HG02840 (cell line): ENCODE measurements around the gene RPS15.
"Not testable (repeated sequence)": the region's sequence is repeated elsewhere in the genome, so short reads cannot be mapped to it uniquely, and the experiment has no call there.

ENCODE experiments used
- ATAC-seq: cut with Tn5 transposase; IDR thresholded peaks from one replicate; pipeline ENCODE4 v1.9.1; 2021; ENCODE audit warnings: mild to moderate bottlenecking, moderate library complexity, moderate number of reproducible peaks; ENCODE audit not compliant: unreplicated experiment, low FRiP score

RPS15 gene

DNA sequence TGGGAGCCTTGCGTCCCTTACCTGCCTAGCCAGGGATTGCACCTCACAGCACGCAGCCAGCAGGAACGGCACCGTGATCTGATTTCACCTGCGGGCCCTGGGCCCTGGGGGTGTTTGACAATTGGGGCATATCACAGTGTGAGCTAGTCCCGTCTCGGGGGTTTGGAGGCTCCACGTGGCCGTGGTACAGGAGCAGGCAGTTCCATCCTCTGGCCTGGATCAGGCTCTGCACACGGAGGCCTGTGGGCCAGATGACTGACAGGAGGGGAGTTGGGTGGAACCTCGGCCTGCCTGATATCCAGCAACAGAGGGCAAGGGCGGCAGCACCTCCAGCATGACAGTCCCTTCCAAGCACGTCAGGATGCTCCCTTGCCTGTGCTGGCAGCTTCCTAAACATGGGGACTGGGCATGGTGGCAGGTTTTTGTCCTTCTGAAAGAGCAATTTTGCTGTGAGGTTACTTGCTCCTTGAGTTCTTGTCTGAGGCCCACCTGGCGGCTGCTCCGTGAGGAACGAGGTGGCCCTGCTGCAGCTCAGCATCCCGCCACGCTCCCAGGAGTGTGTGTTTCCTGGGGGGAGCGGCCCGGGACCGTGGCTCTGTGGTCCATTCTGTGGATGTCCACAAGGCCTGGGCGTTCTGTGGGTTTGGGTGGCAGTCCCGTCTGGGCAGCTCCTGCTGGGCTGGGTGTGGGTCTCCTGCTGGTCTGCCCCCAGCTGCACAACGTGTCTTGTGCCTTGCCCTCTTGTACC lies 6.3 kb upstream of the RPS15 start:
- no peak for ATAC-seq

DNA sequence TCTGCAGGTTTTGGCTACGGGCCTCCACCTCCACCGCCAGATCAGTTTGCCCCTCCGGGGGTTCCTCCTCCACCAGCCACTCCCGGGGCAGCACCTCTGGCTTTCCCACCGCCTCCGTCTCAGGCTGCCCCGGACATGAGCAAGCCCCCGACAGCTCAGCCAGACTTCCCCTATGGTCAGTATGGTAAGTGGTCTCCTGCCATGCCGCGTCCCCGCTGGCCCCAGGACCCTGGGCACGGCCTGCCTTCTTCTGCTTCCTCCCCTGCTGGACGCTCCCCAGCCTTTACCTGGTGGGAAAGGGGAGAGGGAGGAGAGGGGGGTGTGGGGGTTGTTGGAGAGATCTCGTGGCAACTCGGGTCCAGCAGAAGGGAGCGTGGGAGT lies 5.7 kb upstream of the RPS15 start:
- ATAC-seq = no peak

DNA sequence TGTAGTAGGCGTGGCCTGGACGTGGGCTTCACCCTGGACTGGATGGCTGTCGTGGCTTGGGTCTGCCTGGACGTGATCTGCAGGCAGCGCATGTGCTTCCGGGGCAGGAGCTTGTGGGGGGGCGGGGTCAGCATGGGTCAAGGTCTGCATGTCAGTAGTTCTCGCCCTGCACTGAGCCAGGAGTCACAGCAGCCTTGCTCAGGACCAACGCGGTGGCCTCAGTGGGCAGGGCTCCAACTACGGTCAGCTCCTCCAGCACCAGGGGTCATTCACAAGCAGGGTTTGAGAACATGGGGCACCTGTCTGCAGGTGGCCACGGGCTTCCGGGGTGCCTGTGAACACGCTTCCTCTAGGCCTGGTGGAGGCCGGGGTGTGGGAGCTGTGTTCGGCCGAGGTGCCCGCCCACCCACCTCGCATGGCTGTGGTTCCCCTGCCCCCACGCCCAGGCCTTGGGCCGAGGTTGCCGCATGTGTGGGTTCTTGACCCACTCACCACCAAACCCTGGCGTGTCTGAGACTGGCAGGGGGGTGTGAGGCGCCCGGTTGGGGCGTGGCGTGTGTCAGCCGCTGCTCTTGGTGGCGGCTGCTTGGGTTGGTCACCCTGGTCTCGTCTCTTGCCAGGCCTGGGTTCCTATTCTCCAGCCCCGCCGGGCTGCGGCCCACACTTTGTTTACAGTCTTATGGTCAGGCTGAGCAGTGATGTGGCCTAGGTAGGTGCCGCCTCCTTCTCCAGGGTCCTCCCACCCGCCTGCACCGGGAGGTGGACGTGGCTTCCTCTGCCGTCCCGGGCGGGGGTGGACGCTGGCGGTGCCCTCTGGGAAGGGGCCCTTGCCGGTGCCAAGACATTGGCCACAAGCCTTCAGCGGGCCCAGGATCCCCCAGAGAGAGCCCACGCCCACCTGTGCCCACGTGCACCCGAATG lies 4.8 kb upstream of the RPS15 start:
- no peak for ATAC-seq

DNA sequence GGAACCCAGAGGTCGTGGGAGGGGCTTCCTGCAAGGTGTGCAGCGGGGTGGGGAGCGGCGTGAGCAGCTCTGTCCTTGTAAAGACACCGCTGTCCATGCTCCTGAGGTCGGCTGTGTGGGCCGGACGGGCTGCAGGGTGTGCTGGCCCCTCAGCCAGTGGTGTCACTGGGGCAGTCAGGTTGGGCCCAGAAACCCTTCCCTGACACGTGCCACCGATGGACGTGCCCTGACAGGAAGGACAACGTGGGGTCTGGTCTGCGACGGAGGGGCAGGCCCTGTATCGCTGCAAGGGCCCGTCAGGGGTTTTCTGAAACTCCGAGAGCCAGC lies 4.2 kb upstream of the RPS15 start:
- no peak for ATAC-seq

DNA sequence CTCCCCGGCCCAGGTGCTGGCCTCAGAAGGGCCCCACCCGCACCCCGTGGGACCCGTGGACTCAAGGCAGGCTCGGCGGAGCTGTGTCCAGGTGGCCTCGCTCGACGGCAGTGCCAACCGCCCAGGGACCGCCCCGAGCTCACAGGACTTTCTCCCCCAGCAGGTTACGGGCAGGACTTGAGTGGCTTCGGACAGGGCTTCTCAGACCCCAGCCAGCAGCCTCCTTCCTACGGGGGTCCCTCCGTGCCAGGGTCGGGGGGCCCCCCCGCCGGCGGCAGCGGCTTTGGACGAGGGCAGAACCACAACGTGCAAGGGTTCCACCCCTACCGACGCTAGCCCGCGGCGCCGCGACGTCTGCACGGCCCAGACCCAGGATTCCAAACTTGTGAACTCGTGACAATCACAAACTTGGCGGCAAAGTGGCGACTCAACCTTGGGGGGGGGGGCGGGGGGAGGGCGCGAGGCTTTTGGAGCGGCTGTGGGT lies 3.6 kb upstream of the RPS15 start:
- ATAC-seq = no peak

DNA sequence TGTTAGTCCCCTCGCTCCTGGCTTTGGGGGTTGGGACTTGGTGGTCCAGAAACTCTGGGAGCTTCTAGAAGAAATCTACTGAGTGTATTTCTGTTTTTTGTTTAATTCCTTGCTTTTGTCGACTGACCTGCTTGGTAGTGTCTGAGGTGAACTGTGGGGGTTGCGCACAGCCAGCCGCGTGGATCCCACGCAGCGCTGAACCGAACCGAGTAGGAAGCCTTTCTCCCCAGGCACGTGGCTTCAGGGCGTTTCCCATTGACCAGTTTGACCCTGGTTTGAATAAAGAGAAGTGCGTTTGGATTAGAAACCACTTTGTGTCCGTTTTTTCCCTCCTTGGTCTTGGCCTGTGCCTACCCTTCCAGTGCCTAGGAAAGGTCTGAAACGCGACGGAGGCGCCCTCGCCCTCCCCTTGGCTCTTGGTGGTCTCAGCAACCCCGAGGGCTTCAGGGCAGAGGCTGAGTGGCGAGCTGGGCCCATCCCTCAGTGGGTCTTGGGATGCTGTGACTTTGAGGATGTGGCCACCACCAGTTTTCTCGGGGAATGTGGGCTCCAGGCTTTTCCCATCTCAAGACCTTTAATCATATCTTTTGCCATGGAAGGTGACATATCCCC lies 2.7 kb upstream of the RPS15 start:
- ATAC-seq = no peak

DNA sequence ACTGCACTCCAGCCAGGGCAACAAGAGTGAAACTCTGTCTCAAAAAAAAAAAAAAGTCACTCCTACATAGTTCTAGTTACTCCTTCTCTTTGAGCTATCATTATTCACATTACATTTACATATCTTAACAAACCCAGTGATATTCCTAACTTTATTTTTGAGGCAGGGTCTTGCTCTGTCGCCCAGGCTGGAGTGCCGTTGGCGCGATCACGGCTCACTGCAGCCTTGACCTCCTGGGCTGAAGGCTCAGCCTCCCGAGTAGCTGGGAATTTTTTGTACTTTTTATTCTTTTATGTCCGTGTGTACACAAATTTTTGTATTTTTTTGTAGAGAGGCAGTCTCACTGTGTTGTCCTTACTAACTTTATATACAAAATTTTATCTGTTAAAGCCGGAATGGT lies 587 bp upstream of the RPS15 start:
- ATAC-seq = no peak

DNA sequence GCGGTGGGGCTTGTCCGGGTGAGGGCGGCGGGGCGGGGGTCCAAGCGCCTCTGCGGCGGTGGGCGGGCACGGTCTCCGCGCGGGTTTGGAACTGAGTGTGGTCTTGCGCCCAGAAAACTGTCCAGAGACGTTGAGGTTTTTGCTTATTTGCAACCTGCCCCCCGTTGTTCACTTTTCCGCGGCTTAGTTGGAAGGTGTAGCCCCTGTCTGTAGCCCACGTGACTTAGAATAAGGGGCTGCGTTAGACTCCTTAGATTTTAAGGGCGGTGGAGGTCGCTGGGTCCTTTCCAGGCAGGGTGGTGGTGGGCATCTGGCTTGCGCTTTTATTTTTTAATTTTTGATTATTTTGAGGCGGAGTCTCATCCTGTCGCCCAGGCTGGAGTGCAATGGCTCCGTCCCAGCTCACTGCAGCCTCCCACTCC lies 748 bp downstream of the RPS15 start:
- ATAC-seq = peak; percentile 6

DNA sequence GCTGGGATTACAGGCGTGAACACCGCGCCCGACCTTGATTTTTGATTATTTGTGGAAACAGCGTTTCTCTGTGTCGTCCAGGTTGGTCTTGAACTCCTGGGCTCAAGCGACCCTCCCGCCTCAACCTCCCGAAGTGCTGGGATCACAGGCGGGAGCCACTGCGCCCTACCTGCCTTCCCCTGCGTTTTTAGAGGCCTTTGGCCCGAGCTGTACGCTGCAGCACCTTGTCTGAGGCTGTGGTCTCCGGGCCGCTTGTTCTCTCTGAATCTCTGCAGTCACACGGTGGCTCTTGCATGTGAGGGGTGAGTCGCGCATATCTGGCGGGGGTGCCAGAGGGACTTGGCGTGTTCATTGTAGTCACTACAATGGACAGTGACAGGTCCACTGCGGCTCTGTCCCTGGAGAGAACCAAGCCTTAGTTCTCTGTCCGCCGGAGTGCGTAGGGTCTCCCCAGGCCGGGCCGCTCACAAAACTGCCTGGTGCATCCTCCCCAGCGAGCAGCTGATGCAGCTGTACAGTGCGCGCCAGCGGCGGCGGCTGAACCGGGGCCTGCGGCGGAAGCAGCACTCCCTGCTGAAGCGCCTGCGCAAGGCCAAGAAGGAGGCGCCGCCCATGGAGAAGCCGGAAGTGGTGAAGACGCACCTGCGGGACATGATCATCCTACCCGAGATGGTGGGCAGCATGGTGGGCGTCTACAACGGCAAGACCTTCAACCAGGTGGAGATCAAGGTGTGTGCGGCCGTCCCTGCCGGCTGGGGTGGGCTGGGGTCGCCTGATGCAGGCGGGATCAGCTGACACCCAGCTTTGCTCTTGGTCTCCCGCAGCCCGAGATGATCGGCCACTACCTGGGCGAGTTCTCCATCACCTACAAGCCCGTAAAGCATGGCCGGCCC lies 1.6 kb downstream of the RPS15 start:
- not testable (repeated sequence) for ATAC-seq

DNA sequence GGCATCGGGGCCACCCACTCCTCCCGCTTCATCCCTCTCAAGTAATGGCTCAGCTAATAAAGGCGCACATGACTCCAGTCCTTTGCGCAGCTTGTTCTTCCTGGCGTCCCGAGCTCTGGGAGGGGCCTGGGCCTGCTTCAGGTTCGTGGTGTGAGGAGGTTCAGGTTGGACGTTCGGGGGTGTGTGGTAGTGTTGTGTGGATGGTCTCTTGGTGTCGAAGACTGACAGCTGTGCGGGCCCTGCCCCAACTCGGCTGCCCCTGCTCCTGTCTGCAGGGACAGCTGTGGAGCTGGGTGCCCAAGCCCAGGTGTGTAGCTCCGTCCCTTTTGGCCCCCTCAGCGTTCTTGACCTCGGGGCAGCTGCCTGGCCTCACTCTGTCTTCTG lies 2.2 kb downstream of the RPS15 start:
- ATAC-seq = no peak

DNA sequence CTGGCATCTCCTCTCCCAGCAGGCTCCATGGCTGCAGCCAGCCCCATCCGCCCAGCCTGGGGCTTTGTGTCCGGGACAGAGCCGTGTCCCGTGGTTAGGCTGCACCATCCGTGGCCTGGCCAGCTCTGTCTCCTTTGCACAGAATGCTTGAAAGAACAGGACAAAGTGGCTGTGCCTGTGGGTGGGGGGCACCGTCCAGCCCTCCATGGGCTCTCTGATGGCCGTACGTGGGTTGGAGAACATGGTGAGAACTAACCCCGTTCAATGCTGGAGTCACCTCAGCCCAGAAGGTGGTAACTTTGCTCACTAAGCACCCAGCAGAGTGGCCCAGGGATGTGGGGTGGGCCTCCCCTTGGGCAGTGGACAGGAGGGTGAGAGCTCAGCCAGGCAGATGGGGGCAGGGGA lies 2.8 kb downstream of the RPS15 start:
- no peak for ATAC-seq

DNA sequence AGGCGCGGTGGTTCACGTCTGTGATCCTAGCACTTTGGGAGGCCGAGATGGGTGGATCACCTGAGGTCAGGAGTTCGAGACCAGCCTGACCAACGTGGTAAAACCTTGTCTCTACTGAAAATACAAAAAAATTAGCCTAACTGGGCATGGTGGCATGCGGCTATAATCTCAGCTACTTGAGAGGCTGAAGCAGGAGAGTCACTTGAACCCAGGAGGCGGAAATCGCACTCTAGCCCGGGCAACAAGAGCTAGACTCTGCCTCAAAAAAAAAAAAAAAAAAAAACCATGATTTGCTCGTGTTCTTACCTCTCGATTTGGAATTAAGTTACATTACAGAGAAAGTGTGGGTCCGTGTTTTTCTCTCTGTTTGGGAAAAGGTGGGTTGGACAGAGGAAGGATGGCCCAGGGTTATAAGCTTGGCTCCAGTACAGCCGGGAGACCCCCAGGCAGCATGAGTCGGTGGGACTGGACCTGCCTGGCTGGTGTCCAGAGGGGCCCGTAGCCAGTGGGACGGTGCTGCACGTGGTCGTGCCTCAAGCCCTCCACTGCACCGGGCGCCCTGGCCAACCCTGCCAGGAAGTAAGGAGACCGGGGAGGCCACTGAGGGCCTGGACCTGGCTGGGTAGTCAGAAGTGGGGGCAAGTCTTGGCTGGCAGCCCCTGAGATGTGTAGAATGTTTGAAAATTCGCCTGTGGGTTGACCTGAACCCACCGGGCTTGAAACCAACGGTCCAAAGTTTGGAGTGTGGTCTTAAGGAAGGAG lies 3.7 kb downstream of the RPS15 start:
- no peak for ATAC-seq

DNA sequence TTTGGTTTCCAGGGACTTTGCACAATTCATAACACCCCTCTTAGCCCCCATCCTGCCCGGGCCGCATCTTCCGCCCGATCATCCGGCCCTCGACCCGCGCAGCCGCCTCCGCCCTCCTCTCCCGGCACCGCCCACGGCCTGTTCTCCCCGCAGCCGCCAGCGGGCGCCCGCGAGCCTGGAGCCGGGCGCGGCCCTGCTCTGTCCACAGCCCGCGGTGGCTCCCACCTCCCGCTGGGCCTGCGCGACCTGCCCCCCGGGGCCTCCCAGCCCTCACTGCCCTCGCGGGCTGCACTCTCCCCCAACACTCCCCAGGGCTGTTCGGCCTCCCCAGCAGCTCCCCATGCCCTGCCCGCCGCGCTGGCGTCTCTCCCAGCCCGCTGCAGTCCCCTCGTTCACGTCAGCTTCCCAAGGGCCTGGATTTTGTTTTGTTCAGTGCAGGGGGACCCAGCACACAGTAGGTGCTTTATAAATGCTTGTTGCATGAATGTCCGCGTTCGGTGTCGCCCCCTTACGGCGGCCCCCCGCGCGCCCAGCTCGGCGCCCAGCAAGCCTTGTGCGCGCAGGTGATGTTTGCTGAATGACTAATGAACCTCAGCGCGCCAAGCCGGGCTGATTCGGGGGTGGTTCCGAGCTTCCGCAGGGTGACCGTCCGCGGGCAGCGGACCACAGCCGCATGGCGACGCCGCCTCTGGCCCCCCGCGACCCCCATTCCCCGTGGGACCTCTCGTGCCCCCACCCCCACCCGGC lies 7.2 kb downstream of the RPS15 start:
- ATAC-seq = no peak

DNA sequence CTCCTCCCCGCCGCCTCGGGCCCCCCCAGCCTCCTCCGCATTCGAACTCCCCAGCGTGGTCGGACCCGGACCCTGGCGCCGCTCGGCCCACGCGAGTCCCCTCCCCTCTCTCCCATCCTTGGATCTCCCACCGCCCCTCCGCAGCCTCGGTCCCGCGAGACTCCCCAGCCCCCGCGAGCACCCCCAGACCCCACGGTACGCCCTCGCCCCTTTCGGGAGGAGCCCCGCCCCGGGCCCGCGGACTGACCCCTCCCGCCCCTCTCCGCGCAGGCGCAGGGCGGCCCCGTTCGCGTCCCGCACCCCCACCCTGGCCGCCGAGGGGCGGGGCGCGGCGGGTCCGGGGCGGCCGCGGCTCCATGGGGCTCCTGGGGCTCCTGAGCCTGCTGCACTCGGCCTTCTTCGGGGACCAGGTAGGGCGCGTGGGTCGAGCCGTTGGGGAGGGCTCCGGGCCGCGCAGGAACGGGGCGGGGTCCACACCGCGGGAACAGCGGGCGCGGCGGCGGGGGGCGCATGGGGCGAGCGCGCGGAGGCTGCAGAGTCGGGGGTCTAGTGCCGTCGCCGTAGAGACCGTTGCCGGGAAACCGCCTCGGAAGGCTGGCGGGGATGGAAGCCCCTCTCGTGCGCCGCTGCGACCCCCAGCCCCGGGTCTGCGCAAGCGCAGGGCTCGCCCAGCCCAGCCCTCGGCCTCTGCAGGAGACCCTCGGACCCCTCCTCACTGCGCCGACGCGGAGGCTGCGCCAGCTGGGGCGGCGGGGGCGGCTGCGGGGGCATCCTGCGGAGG lies 7.9 kb downstream of the RPS15 start:
- no peak for ATAC-seq

DNA sequence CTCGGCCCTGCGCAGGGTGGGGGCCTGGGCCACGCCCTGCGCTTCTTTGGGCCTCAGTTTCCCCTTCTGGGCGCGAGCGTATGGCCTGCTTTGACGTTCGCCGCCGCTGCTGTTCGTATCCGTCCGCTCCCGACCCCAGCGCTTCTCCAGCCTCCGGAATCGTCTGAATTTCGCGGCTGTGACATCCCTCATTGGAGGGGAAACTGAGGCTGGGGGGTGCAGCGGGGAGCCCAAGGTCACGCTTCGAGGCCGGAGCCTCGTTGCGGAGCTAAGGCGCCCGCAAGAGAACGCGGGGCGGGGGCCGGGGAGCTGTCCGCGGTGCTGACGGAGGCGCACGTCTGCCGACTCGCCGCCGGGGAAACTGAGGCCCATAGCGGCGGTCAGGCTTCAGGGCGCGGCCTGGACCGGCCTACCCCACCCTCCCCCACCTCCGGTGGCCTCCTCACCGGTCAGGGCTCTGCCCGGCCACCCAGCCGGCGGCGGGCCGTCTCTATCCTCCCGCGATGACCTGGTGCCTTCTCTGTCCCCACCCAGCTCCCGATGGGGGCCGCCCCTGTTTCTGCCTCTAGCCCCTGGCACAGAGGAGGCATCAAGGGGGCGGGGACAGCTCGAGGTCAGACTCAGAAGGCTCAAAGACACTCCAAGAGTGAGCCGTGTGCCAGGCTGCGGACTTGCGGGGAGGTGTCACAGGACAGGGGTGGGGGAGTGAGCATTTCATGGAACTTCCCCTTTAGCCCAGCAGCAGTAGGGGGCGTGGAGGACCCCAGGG lies 8.7 kb downstream of the RPS15 start:
- ATAC-seq = no peak

DNA sequence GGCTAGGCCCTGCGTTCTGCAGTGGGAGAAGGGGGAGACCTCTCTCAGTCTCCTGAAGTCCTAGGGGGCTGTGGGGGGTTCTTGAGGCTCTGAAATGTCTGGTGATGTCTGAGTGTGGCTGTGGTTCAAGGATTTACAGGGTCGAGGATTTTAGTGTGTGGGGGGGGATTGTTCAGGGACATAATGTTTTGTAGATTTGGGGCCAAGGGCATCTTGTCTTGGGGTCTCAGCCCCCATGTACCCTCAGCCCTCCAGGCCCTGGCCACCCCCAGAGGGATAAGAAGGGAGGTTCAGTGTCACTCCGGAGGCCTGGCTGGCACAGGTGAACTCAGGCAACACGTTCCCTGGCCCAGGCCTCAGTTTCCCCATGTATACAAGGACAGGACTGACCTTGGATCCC lies 9.3 kb downstream of the RPS15 start:
- no peak for ATAC-seq

DNA sequence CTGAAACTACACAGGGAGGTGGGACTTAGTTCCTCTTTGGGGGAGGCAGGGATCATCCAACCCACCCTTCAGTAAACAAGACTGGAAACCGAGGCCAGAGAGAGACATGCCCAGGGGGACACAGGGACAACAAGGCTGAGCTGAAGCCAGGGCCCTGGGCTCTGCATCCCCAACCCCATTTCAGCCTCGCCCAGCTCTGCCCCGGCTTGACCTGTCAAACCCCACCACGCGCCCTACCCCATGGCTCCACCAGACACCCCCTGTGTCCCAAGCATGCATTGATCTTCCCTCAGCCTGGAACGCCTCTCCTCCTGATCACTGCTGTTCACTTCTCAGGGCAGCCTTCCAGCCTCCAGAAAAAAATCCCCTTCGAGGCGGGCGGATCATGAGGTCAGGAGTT lies 9.7 kb downstream of the RPS15 start:
- ATAC-seq = no peak
